Measurements from ENCODE around the gene MOK.

Gene MOK

DNA sequence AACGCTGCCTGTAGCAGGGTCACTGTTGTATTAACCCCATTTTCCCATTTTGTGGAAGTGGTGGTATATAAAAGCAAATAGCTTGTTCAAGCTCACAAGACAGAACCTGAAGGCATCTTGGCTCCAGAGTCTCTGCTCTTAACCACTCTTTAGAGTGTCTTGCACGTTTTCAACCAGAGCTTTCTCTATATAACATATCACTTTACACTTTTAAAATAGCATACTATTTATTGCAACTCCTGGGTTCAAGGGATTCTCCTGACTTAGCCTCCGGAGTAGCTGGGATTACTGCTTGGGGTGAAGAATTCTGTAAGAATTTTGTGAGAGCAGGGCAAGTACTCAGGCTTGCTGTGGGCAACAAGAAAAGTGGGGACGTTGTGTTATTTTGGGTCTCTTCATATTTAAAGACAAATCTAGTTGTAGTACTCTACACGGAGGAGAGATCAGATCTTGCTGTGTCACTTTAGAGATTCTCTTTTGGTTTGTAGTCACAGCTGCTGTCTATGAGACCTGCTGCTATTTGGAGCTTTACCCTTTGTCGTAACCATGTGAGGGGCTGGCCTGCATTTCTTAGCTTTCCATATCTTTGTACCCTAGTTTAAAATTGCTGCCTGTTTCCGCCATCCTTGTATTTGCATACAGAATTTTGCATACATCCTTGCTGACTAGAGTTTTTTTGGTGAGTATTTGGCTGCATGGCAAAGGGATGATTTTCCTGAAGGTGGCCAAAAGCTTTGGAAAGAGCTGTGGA is 124.5 kb downstream of the MOK start:
- DNase-seq (ENCODE audit: low read depth) = no peak
